Measurements from ENCODE around the gene SMC6. TPM values are rescaled to one million over a fixed set of nuclear protein-coding genes. Genes with fewer than 3 reads are reported as not detected.

The SMC6 gene
- total RNA-seq, 1 donor from 2014 or later, result 26.8 TPM

DNA sequence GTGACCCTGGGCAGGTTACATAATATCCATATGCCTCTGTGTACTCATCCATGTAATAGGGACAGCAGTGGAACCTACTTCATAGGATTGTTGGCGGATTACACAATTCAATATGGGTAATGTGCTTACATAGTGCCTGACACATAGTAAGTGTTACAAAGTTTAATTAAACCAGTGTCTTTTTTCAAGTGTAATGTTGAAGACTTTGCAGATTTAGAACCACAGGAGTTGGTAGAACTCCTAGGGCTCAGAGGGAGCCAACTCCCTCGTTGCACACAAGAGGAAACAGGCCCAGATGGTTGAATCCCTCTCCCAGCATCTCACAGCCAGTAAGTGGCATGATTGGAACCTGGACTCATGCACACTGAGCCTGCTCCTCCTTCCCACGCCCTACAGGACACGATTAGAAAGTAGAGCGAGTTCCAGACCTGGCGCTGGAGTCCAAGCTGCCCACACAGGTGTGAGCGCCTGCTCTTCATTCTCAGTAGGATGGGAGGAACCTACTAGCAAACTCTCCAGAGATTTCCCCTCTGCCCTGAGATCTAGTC is 115.3 kb downstream of the SMC6 start:
- TF ChIP-seq, protein P1, sequence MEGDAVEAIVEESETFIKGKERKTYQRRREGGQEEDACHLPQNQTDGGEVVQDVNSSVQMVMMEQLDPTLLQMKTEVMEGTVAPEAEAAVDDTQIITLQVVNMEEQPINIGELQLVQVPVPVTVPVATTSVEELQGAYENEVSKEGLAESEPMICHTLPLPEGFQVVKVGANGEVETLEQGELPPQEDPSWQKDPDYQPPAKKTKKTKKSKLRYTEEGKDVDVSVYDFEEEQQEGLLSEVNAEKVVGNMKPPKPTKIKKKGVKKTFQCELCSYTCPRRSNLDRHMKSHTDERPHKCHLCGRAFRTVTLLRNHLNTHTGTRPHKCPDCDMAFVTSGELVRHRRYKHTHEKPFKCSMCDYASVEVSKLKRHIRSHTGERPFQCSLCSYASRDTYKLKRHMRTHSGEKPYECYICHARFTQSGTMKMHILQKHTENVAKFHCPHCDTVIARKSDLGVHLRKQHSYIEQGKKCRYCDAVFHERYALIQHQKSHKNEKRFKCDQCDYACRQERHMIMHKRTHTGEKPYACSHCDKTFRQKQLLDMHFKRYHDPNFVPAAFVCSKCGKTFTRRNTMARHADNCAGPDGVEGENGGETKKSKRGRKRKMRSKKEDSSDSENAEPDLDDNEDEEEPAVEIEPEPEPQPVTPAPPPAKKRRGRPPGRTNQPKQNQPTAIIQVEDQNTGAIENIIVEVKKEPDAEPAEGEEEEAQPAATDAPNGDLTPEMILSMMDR (IDR thresholded peaks at IDR 0.05; ENCODE audit: unreplicated experiment), result no peak
- no peak overlapping the region for H3K27ac Mint-ChIP-seq
- no peaks in the 10 kb centered on the region for H3K27me3 Mint-ChIP-seq
- DNase-seq (ENCODE audit: low spot score, unreplicated experiment), result no peak
- no peaks in the 10 kb centered on the region for H3K36me3 Mint-ChIP-seq (ENCODE audit: insufficient read depth)
- H3K9me3 Mint-ChIP-seq (ENCODE audit: low read depth), result no peaks in the 10 kb centered on the region
- H3K4me1 Mint-ChIP-seq (ENCODE audit: low read depth), result no peaks in the 10 kb centered on the region
- no peak overlapping the region for H3K4me3 Mint-ChIP-seq (ENCODE audit: low read depth)

DNA sequence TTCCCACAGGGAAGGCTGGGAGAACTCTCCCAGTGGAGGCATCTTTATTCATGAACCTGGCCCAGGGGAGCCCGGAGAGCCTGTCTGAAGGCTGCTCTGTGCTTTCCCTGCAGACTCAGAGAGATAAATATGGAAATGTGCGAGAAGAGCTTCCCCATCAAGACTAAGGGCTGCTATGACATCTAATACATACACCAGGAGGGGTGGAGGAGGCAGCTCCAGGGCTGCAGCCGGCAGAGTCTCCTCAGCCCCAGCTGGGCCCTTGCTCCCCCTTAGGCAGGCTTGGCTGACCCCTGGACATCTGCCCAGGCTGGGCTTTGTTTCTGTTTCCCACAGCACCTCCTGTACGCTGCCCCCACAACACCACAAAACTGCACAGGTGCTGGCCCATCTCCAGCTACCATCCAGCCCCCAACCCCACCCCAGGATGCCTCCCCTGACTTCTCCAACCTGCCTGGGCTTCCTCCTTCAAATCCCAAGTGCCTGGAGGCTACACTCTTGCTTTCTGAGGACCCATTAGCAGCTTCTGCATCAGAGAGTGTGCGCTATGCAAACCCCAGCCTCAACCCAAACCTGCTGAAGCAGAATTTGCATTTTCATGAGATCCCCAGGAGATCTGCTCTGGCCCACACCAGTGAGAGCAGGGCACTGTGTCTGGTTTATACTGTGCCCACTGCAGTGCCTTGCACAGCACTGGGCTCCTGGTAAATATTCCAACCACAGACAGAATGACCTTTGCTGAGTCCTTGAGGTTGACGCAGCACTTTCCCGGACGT is 116.3 kb downstream of the SMC6 start:
- H3K9me3 Mint-ChIP-seq (ENCODE audit: low read depth), result no peaks in the 10 kb centered on the region
- H3K4me1 Mint-ChIP-seq (ENCODE audit: low read depth), result no peaks in the 10 kb centered on the region
- peak overlapping the region; percentile 50 for H3K27ac Mint-ChIP-seq
- no peaks in the 10 kb centered on the region for H3K36me3 Mint-ChIP-seq (ENCODE audit: insufficient read depth)
- no peaks in the 10 kb centered on the region for H3K27me3 Mint-ChIP-seq
- H3K4me3 Mint-ChIP-seq (ENCODE audit: low read depth), result no peak overlapping the region
- TF ChIP-seq, protein P1 (IDR thresholded peaks at IDR 0.05; ENCODE audit: unreplicated experiment), result no peak
- DNase-seq (ENCODE audit: low spot score, unreplicated experiment), result no peak

GRCh38 chr2:17636257-17636656 is 117.4 kb downstream of the SMC6 start:
- no peaks in the 10 kb centered on the region for H3K36me3 Mint-ChIP-seq (ENCODE audit: insufficient read depth)
- no peaks in the 10 kb centered on the region for H3K9me3 Mint-ChIP-seq (ENCODE audit: low read depth)
- H3K4me3 Mint-ChIP-seq (ENCODE audit: low read depth), result no peak overlapping the region
- H3K27me3 Mint-ChIP-seq, result no peaks in the 10 kb centered on the region
- no peak for DNase-seq (ENCODE audit: low spot score, unreplicated experiment)
- no peak overlapping the region for H3K27ac Mint-ChIP-seq
- TF ChIP-seq, protein P1 (IDR thresholded peaks at IDR 0.05; ENCODE audit: unreplicated experiment), result no peak
- H3K4me1 Mint-ChIP-seq (ENCODE audit: low read depth), result no peaks in the 10 kb centered on the region

DNA sequence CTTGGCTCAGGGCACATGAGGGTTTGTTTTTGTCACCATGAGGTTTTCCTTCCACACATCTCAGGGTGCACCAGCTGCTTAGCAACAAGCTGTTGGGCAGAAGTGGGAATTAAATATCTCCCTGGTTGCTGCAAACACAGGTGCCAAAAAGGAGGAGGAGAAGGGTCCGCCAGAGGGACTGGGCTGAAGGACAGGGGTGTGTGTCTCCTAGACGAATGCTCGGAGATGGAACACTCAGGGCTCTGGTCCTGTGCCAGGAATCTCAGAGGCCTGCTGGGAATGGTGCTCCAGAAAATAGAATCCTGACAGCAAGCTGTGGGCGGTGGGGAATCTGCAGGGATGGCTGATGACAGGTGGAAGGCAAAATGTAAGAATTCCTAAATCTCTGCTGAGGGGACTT is 118.6 kb downstream of the SMC6 start:
- H3K4me1 Mint-ChIP-seq (ENCODE audit: low read depth), result no peaks in the 10 kb centered on the region
- TF ChIP-seq, protein P1 (IDR thresholded peaks at IDR 0.05; ENCODE audit: unreplicated experiment), result no peak
- H3K27ac Mint-ChIP-seq, result no peak overlapping the region
- no peak for DNase-seq (ENCODE audit: low spot score, unreplicated experiment)
- peaks cover 2% of the 10 kb centered on the region for H3K9me3 Mint-ChIP-seq (ENCODE audit: low read depth)
- H3K4me3 Mint-ChIP-seq (ENCODE audit: low read depth), result no peak overlapping the region
- no peaks in the 10 kb centered on the region for H3K27me3 Mint-ChIP-seq
- H3K36me3 Mint-ChIP-seq (ENCODE audit: insufficient read depth), result no peaks in the 10 kb centered on the region

- H3K9me3 Mint-ChIP-seq (ENCODE audit: low read depth), result peaks cover 8% of the 10 kb centered on the region
- TF ChIP-seq, protein P1 (IDR thresholded peaks at IDR 0.05; ENCODE audit: unreplicated experiment), result no peak
- H3K36me3 Mint-ChIP-seq (ENCODE audit: insufficient read depth), result peaks cover under 1% of the 10 kb centered on the region
- no peaks in the 10 kb centered on the region for H3K27me3 Mint-ChIP-seq
- no peak for DNase-seq (ENCODE audit: low spot score, unreplicated experiment)
- no peak overlapping the region for H3K4me3 Mint-ChIP-seq (ENCODE audit: low read depth)
- no peak overlapping the region for H3K27ac Mint-ChIP-seq
- H3K4me1 Mint-ChIP-seq (ENCODE audit: low read depth), result peaks cover 4% of the 10 kb centered on the region
Observed at GRCh38 chr2:17630089-17630488, 123.5 kb downstream of the SMC6 start.

All from progenitor cell of endocrine pancreas (in vitro differentiated cells).